GM12872 (cell line): Measurements from ENCODE around the gene CDKAL1.

ENCODE experiments used
- TF ChIP-seq, protein P1 (sequence below): IDR thresholded peaks from 3 replicates; pipeline ENCODE4 v1.5.1; 2011; ENCODE audit warnings: low read depth, mild to moderate bottlenecking, low read length, moderate library complexity; ENCODE audit not compliant: insufficient read depth

The CDKAL1 gene

DNA sequence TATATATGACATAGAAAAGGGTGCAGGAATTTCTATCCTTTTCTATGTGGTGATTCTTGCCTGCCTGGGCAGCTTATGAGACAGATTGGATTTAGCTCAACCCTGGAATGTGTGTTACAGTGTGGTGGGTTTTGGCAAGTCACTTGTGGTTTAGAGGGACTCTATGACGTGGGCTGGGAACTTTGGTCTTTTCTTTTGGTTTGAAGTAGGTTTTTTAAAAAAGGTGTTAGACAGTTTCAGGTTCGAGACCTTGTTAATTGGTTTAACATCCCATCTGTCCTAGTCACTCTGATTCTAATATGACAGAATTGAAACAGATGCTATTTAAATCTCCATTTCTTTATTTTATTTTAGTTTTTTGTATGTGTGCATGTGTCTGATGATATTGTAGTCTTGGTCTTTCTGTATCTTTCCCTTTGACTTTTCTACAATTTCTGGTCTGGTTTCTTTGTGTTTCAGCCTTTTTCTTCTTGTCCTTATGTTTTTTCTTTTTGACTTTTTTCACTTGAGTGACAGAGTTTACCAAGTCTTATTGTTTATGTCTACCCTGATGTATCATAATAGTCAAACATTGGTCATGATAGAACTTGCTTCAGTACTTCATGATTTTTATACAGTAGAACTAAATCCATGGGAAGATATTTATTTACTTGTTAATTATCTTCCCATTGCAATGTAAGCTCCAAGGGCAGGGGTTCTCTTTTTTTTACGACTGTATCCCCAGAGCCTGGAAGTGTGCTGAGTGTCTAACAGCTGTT, 174.3 kb downstream of the CDKAL1 start:
- TF ChIP-seq, protein P1, sequence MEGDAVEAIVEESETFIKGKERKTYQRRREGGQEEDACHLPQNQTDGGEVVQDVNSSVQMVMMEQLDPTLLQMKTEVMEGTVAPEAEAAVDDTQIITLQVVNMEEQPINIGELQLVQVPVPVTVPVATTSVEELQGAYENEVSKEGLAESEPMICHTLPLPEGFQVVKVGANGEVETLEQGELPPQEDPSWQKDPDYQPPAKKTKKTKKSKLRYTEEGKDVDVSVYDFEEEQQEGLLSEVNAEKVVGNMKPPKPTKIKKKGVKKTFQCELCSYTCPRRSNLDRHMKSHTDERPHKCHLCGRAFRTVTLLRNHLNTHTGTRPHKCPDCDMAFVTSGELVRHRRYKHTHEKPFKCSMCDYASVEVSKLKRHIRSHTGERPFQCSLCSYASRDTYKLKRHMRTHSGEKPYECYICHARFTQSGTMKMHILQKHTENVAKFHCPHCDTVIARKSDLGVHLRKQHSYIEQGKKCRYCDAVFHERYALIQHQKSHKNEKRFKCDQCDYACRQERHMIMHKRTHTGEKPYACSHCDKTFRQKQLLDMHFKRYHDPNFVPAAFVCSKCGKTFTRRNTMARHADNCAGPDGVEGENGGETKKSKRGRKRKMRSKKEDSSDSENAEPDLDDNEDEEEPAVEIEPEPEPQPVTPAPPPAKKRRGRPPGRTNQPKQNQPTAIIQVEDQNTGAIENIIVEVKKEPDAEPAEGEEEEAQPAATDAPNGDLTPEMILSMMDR = no peak

DNA sequence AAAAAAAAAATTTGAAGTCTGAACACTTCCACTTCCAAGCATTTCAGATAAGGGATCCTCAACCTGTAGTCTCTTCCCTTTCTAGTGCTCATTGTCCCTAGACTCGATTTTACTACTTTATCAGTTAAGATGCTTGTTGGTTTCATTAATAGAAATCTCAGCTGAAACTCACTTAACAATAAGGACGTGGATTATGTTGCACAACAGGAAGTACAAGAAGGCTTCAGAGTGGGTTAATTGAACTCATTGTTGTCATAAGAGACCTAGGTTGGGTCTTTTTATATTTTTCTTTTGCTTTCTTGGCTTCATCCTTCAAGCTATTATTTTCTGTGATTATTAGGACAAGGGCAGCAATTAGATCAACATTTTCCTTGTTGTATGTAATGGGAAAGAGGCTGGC, 175.2 kb downstream of the CDKAL1 start:
- TF ChIP-seq, protein P1 = no peak

DNA sequence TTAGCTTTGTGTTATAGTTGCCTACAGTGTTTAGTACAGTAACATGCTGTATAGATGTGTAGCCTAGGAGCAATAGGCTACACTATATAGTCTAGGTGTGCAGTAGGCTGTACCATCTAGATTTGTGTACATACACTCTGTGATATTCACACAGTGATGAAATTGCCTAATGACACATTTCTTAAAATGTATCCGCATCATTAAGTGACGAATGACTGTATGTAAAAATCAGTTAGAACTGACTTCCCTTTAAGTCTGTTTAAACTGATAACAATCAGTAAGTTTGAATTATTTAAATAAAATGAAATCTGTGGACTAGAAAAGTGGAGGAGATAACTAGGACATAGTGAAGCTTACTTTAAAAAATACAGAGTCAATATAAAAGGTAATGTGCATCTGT, 176.1 kb downstream of the CDKAL1 start:
- TF ChIP-seq, protein P1 = no peak

DNA sequence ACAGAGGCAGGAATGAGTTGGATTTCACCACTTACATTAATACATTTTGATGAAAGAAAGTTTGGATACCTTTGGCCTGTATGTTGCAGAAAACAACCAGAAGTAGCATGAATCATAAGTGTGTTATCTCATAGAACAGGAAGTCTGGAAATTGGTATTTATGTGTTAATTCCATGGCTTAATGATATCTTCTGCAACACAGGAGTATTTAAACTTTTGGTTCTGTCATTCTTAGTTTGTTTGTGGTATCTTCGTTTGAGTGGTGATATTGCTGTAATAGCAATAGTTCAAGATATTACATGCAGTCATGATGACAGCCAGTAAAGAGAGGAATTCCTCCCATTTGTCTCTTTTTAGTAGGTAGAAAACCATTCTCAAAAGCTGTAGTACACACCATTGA, 177.3 kb downstream of the CDKAL1 start:
- TF ChIP-seq, protein P1 = no peak

DNA sequence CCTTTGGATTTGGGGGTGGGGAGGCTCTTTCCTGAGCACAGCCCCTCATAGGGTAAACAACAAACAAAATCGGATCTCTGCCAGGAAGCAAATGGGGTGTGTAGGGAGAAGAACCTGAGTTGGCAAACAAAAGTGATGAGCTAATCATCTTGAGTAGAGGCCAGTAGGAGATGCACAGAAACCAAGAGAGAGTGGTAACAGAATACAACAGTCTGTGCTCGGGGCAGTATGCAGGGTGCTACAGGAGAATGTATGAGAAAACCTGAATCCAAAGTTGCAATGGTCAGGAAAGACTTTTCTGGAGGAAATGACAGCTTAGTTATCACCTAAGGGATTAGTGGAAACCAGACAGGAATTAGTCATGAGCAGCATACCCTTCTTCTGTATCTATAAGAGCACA, 177.8 kb downstream of the CDKAL1 start:
- TF ChIP-seq, protein P1 = no peak

DNA sequence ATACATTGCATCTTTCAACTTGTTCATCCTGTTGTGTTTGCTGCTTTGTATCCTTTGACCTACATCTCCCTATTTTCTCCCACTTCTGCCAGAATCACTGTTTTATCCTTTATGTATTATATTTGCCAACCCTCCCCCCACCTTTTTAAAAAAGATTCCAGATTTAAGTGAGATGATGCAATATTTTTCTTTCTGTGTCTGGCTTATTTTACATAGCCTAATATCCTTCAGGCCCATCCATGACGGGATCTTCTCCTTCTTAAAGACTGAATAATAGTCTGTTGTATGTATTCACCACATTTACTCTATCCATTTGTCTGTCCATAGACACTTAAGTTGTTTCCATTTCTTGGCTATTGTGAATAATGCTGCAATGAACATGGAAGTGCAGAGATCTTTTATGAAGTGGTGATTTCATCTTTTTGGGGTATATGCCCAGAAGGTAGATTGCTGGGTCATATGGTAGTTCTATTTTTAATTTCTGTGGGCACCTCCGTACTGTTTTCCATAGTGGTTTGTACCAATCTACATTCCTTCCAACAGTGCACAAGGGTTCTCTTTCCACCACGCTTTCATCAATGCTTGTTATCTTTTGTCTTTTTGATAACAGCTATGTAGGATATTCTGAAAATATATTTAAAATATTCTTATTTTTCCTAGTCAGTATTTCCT, 181.0 kb downstream of the CDKAL1 start:
- TF ChIP-seq, protein P1 = no peak

DNA sequence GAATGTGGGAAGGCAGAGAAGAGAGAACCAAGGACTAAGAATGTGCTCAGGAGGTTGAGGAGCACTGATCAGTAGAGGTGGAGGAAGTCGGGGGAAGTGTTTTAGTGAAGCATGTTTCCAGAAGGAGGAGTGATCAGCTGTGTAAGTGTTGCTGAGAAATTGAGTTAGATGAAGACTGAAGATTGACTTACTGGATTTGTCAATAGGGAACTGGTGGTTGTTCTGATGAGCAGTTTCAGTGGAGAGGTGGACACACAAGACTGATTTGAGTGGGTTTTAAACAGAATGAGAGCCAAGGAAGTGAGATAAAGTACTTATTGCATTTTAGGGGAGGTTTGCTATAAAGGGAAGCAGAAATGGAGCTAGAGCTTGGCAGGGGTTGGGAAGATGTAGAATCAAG, 182.6 kb downstream of the CDKAL1 start:
- TF ChIP-seq, protein P1 = no peak
